ENCODE data around the gene CUL3. TPM values are rescaled to one million over a fixed set of nuclear protein-coding genes. Genes with fewer than 3 reads are reported as not detected.

CUL3 gene
- total and polyA plus RNA-seq, 10 of the 15 experiments (the other 5 are each of a cell fraction or from before 2014, with no cell fraction given): 22.0 to 95.4 (median 53.4) TPM

GRCh38 chr2:224543939-224544338, 41.2 kb downstream of the CUL3 start:
- no peaks in the 10 kb centered on the region for H4K20me1 ChIP-seq (ENCODE audit: control insufficient read depth, insufficient read depth)
- ChIA-PET CTCF (interaction anchor here (1.1 kb wide), 1 partner anchor 28 kb away, joined by 3 read pairs; no protein-coding TSS in a partner anchor), RAD21 (ENCODE audit: unreplicated experiment) (no interaction called here), SMC1A (ENCODE audit: uncharacterized antibody, unreplicated experiment) (interaction anchor here (1.0 to 2.3 kb wide), 4 partner anchors 10 to 32 kb away, joined by 3 to 8 read pairs (median 5); no protein-coding TSS in a partner anchor), POLR2A (interaction anchor here (0.5 to 2.5 kb wide), 3 partner anchors 10 to 116 kb away, joined by 3 to 7 read pairs (median 3); no protein-coding TSS in a partner anchor)
- ATAC-seq (no peak), DNase-seq (ENCODE audit: low read depth, low spot score) (no peak), FAIRE-seq (no peak)
- no peak for TF ChIP-seq RAD21 (IDR thresholded peaks at IDR 0.05; ENCODE audit: insufficient read depth, low read depth, low read length)
- TF ChIP-seq, protein P1, sequence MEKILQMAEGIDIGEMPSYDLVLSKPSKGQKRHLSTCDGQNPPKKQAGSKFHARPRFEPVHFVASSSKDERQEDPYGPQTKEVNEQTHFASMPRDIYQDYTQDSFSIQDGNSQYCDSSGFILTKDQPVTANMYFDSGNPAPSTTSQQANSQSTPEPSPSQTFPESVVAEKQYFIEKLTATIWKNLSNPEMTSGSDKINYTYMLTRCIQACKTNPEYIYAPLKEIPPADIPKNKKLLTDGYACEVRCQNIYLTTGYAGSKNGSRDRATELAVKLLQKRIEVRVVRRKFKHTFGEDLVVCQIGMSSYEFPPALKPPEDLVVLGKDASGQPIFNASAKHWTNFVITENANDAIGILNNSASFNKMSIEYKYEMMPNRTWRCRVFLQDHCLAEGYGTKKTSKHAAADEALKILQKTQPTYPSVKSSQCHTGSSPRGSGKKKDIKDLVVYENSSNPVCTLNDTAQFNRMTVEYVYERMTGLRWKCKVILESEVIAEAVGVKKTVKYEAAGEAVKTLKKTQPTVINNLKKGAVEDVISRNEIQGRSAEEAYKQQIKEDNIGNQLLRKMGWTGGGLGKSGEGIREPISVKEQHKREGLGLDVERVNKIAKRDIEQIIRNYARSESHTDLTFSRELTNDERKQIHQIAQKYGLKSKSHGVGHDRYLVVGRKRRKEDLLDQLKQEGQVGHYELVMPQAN (conservative IDR thresholded peaks at IDR 0.05): no peak
- no peak for TF ChIP-seq PML (IDR thresholded peaks at IDR 0.05; ENCODE audit: low read length)
- no peak for TF ChIP-seq SREBF1 (IDR thresholded peaks at IDR 0.05; ENCODE audit: low read length)
- TF ChIP-seq EED (IDR thresholded peaks at IDR 0.05; ENCODE audit: low read depth): no peak
- no peak for TF ChIP-seq IKZF1 (conservative IDR thresholded peaks at IDR 0.05)
- no peak for TF ChIP-seq MYB (IDR thresholded peaks at IDR 0.05; ENCODE audit: borderline replicate concordance, low read depth, low read length)
- no peak for TF ChIP-seq YBX1 (IDR thresholded peaks at IDR 0.05)
- TF ChIP-seq ZNF24 (IDR thresholded peaks at IDR 0.05): no peak
- TF ChIP-seq POU2F2 (IDR thresholded peaks at IDR 0.05; ENCODE audit: borderline replicate concordance, low read depth, low read length): no peak
- TF ChIP-seq, protein P2, sequence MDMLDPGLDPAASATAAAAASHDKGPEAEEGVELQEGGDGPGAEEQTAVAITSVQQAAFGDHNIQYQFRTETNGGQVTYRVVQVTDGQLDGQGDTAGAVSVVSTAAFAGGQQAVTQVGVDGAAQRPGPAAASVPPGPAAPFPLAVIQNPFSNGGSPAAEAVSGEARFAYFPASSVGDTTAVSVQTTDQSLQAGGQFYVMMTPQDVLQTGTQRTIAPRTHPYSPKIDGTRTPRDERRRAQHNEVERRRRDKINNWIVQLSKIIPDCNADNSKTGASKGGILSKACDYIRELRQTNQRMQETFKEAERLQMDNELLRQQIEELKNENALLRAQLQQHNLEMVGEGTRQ (IDR thresholded peaks at IDR 0.05; ENCODE audit: borderline replicate concordance, low read depth, low read length): no peak
- TF ChIP-seq SMC3 (IDR thresholded peaks at IDR 0.05; ENCODE audit: borderline replicate concordance, low read length): no peak
- TF ChIP-seq HDGF (IDR thresholded peaks at IDR 0.05): no peak
- TF ChIP-seq CBX3 (IDR thresholded peaks at IDR 0.05; ENCODE audit: borderline replicate concordance, low read depth): no peak
- TF ChIP-seq BCL3 (IDR thresholded peaks at IDR 0.05; ENCODE audit: borderline replicate concordance, insufficient read depth, low read depth, low read length, poor library complexity, severe bottlenecking): no peak
- TF ChIP-seq SUPT20H (IDR thresholded peaks at IDR 0.05; ENCODE audit: borderline replicate concordance, control insufficient read depth, low read depth, low read length): no peak
- TF ChIP-seq POLR2A (IDR thresholded peaks at IDR 0.05; ENCODE audit: low read depth, low read length): no peak
- no peak overlapping the region for H3K4me3 ChIP-seq
- no TSS peak for BruUV-seq (replicated peaks)
- H3K27ac ChIP-seq (ENCODE audit: control insufficient read depth, insufficient read depth): no peak overlapping the region
- H3K4me1 ChIP-seq (ENCODE audit: control insufficient read depth, insufficient read depth, low read length): peaks cover 3% of the 10 kb centered on the region; the same call in 1 of the 2 replicates
- no peaks in the 10 kb centered on the region for H3K27me3 ChIP-seq (replicated peaks in 1 of 2; ENCODE audit: control insufficient read depth in 2 of 2, insufficient read depth in 2 of 2, low read length in 1 of 2)
- H3K9ac ChIP-seq (ENCODE audit: control insufficient read depth, insufficient read depth, low read length): no peak overlapping the region
- H3K9me3 ChIP-seq (replicated peaks; ENCODE audit: control insufficient read depth, insufficient read depth, low read length): no peaks in the 10 kb centered on the region; the same call in 2 of the 3 replicates
- in situ Hi-C loops (cut with MboI): no loop called here
- H3K36me3 ChIP-seq (ENCODE audit: control insufficient read depth in 2 of 2, insufficient read depth in 2 of 2, low read length in 1 of 2): peaks cover 7 to 12% of the 10 kb centered on the region in 2 experiments; a peak in 3 of 4 replicates
- no peak overlapping the region for H2AFZ ChIP-seq (ENCODE audit: control insufficient read depth, low read depth, low read length)
- H3K79me2 ChIP-seq (ENCODE audit: control insufficient read depth, insufficient read depth, low read length): peaks cover 70% of the 10 kb centered on the region
- intact Hi-C loops (cut with micrococcal nuclease; ENCODE audit: unreplicated experiment): no loop called here
- H3K4me2 ChIP-seq (ENCODE audit: control insufficient read depth, insufficient read depth): no peak overlapping the region

Data from GM12878 (cell line).